GM19372 (cell line): ENCODE measurements around the gene BTBD8.
"Not testable (repeated sequence)": the region's sequence is repeated elsewhere in the genome, so short reads cannot be mapped to it uniquely, and the experiment has no call there.

Experiments
- ATAC-seq: cut with Tn5 transposase; IDR thresholded peaks from one replicate; pipeline ENCODE4 v1.9.1; 2021; ENCODE audit warnings: mild to moderate bottlenecking, low read depth, moderate library complexity; ENCODE audit not compliant: unreplicated experiment

BTBD8 gene

GRCh38 chr1:92080128-92080985, at the start of gene BTBD8:
Gene BTBD8 (plus strand): TSS chr1:92080345. CDS start chr1:92080572, 227 bp downstream.
- peak; percentile 94 for ATAC-seq

DNA sequence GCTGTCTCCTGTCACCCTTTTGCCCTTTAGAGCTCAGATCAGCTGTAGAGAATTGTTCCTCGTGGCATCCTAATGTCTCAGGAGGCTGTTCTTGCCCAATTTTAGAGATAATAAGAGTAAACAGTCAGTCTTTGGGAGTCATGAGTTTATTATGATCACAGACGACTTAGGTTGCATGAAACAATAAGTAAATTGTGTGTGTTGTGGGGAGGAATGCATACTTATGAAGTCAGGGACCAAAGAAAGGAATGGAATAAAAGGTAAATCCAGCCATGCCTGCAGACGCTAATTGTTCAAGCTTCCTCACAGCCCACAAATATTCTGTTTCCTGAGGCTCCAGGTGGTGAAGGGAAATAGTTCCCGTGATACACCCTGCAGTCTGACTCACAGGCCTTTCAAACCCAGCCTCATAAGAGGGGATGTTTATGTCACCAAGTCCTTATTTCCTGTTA, 49.5 kb upstream of the BTBD8 start:
- no peak for ATAC-seq

GRCh38 chr1:92031281-92032110, 48.6 kb upstream of the BTBD8 start:
- no peak for ATAC-seq

GRCh38 chr1:92037400-92037799, 42.7 kb upstream of the BTBD8 start:
- no peak for ATAC-seq

DNA sequence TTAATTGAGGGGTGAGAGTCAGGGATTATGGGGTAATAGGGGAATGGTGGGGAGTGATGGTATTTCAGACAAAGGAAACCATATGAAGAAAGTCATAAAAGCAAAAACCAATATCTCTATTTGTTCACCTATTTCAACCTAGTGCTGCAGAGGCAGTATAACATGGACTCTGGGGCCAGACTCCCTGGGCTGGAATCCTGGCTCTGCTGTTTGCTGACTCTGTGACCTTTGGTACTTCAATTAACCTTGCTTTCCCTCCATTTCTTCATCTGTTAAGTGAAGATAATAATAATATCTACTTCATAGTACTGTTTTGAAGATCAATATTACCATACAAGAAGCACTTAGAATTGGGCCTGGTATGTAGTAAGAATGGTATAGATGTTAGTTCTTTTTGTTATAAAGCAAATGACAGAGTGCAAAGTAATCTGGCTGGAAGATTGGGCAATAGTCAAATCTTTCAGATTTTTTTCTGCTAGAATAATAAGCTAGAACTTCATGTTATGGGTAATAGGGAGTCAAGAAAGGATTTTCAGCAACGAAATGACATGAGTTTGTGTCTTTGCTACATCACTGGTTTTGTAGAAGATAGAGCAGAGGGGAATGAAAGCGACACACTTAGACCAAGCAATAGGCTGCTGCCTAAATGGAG, 41.3 kb upstream of the BTBD8 start:
- no peak for ATAC-seq

DNA sequence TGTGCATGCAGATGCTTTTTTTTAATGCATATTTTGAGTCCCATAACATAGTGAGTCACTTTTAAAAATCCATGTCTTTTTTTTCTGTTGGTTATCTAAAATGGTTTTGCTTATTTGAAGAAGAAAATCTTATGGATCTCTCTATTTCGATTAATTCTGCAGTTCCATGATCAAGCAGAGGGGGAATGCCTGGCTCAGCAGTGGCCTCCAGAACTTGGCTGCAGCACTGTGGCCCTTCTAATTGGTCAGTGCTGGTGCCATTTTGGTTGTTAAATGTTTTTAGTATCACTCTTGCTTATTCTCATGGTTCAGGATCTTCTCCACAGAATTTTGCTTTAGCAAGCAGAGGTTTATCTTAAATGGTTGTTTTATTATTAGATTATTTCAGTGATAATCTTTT, 39.2 kb upstream of the BTBD8 start:
- ATAC-seq: no peak

DNA sequence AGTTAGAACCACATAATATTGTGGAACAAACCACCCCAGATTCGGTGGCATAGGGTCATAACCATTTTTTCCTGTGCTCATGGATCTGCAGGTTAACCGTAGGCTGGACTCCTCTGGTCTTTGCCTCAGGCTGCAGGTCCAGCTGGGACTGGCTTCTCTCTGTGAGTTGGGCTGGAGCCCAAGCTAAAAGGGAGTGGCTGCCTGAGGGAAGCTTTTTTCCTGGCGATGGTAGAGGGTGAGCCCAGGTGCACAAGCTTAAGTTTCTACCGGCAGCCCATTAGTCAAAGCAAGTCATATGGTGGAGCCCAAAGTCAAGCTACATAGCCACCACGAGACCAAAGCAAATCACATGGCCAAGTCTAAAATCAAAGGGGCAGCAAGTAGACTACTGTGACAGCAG, 36.5 kb upstream of the BTBD8 start:
- no peak for ATAC-seq

DNA sequence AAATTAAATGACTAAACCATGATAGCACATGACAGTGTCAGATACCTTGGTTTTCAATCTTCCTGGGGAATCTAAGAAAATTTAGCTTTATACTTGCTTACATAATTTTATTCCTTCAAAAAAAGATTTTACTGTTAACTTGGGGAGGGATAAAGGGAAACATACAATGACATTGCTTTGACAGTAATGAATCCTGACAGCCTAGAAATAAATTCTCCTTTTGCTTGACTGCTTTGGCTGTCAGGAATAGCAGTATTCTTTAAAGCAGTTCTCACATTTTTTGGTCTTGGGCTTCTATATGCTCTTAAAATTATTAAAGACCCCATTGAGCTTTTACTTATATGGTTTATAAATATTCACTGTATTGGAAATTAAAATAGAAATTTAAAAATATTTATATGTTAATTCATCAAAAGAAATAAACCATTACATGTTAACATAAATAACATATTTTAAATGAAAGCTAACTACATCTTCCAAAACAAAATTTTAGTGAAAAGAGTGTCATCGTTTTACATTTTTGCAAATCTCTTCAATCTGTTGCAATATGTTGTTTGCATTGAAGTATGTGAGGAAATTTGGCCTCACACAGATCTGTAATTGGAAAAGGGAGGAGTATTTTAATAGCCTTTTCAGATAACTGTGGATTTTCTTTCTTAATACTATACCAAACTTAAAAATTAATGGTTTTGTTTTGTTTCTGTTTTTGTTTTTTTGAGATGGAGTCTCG, 34.2 kb upstream of the BTBD8 start:
- no peak for ATAC-seq

- no peak for ATAC-seq
Measured at GRCh38 chr1:92051948-92052347, 28.2 kb upstream of the BTBD8 start.

DNA sequence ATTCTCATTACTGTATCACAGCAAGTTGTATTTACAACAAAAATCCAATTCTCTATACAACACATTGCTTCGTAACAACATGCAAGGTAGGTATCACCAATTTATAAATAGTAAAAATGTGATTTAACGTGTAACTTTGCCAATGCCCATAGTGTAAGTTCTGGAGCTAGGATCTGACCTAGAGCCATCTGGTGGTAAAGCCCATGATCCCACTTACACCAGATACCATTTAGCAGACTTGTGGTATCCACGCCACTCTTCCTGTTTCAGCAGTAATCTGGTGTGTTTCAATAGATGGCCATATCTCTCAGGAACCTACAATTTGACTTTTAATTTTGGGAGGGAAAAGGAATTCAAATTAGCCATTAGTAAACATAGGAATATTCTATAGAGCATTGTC, 15.1 kb upstream of the BTBD8 start:
- no peak for ATAC-seq

DNA sequence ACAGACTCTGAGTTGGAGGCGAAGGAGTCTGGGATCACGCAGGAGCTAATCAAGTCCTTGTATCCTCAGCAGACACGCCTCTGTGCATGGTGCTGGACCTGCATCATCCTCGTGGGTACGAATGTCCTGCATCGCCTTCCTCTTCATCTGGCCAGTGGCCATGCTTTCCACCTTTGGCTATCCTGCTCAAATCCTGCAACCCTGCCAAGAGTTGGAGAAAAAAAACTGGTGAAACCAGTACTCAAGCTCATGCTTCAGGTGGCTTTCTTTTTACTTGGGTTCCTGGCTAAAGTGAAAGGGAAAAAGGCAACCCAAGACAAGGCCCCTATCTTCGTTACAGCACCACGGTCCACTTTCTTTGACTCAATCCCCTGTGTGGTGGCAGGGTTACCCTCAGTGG, 13.8 kb upstream of the BTBD8 start:
- no peak for ATAC-seq

- no peak for ATAC-seq
Measured at GRCh38 chr1:92070892-92071291, 9.3 kb upstream of the BTBD8 start.

- ATAC-seq: not testable (repeated sequence)
Measured at GRCh38 chr1:92074446-92074845, 5.7 kb upstream of the BTBD8 start.

DNA sequence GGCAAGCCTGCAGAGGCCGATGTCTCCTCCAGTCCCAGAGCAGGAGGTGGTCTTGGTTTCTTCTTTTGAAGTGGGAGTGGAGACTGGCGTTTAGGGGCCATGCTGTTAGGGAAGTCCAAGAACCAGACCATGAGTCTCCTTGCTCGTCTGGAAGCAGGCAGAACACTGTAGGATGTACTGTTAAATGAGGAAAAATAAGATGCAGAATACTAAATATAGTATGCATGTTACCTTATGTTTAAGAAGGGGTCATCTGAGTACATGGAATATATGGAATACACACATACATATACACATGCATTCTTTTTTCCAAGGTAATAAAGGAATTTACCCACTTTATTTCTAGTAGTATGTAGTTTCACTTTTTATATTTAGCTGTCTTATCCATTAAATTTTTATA, 4.8 kb upstream of the BTBD8 start, which contains the start of gene SETSIP:
TSS of gene SETSIP (minus strand) at position 101 of the 400 bp plus-strand sequence. CDS start at position 101, 0 bp downstream.
- no peak for ATAC-seq

- ATAC-seq: no peak
Measured at GRCh38 chr1:92076363-92076762, 3.8 kb upstream of the BTBD8 start.

GRCh38 chr1:92078077-92078476, 2.1 kb upstream of the BTBD8 start:
- not testable (repeated sequence) for ATAC-seq

- no peak for ATAC-seq
Measured at GRCh38 chr1:92079441-92079840, 704 bp upstream of the BTBD8 start.

DNA sequence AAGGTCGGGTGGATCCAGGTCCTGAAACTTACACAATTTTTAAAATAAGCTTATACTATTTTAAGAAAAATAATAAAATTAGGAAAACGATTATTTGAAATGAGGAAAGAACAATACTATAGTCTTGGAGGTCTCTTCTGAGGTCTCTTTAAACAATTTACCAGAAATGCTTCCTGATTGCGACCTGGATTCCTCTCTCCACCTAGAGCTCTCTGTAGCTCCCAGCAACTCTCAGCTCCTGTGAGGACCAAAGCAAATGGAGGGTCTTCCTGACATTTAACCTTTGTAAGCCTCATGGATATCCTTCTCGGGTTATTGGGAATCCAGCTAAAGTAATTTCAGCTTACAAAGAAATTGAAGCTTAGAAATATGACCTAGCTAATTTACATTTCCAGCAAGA, 886 bp downstream of the BTBD8 start:
- ATAC-seq: no peak

DNA sequence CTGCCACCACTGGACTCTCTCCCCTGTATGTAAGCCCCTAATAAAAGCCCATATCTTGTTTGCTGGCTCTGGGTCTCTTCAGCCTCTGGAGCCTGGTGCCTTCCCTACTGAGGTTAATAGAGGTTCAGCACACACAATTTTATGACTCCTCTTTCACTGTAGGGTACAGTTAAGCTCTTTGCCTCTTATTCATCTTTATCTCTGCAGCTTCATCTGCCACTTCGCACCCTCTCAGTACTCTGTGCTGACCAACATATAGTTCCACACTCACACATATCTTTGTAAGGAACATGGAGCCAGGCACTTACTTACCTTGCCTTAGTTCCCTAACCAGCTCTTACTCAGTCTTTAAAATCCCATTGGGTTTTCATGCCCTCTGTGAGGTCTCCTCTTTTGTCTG, 4.5 kb downstream of the BTBD8 start:
- ATAC-seq: no peak

GRCh38 chr1:92085727-92086126, 5.6 kb downstream of the BTBD8 start:
- no peak for ATAC-seq
